ENCODE data around the gene EMD.
"Not testable (repeated sequence)": the region's sequence is repeated elsewhere in the genome, so short reads cannot be mapped to it uniquely, and the experiment has no call there.

The EMD gene

GRCh38 chrX:154334496-154334895, 44.6 kb upstream of the EMD start:
- Histone ChIP-seq H3K4me1 (ENCODE audit: control insufficient read depth in 2 of 2, insufficient read depth in 1 of 2, low read depth in 1 of 2, low read length in 2 of 2) (no peaks in the 10 kb centered on the region), H3K36me3 (replicated peaks in 1 of 2; ENCODE audit: control insufficient read depth in 2 of 2, insufficient read depth in 2 of 2, low read length in 2 of 2) (no peaks in the 10 kb centered on the region), H3K4me2 (ENCODE audit: insufficient read depth, low read length, poor library complexity, severe bottlenecking) (no peak overlapping the region), H3K27me3 (ENCODE audit: control insufficient read depth in 3 of 3, insufficient read depth in 3 of 3, low read depth in 1 of 3, low read length in 3 of 3) (peaks cover 0 to 48% (median 0%) of the 10 kb centered on the region in 3 experiments), H3K14ac (ENCODE audit: low read length) (no peak overlapping the region), H3K4ac (ENCODE audit: low read length) (no peak overlapping the region), H3K9ac (ENCODE audit: low read depth, low read length, poor library complexity) (no peak overlapping the region), H3K79me1 (ENCODE audit: low read depth, low read length) (no peaks in the 10 kb centered on the region), H2AK5ac (ENCODE audit: low read depth, low read length) (no peak overlapping the region), H3K23ac (ENCODE audit: low read depth, low read length, poor library complexity) (no peak overlapping the region), H2BK15ac (ENCODE audit: low read length) (no peak overlapping the region), H2BK120ac (ENCODE audit: low read depth, low read length) (no peak overlapping the region), H2AFZ (ENCODE audit: low read length) (no peak overlapping the region), H2BK12ac (ENCODE audit: low read length) (no peak overlapping the region), H3K9me3 (replicated peaks in 1 of 2; ENCODE audit: control insufficient read depth in 2 of 2, insufficient read depth in 1 of 2, low read depth in 1 of 2, low read length in 2 of 2) (no peaks in the 10 kb centered on the region), H4K8ac (ENCODE audit: low read depth, low read length) (no peak overlapping the region), H4K91ac (ENCODE audit: low read depth, low read length, poor library complexity) (no peak overlapping the region), H3K4me3 (ENCODE audit: low read length in 2 of 2) (no peak overlapping the region), H3K18ac (ENCODE audit: low read length) (no peak overlapping the region), H2BK5ac (ENCODE audit: low read length) (no peak overlapping the region), H3K27ac (replicated peaks; ENCODE audit: low read length) (no peak overlapping the region)
- DNase-seq (ENCODE audit: low spot score): no peak
- no CpG with 5 or more reads among the region's 10 CpGs for WGBS, 2 donors (ENCODE audit: extremely low coverage in 2 of 2, insufficient read length in 2 of 2, insufficient replicate concordance in 1 of 2)

- not testable (repeated sequence) for H2BK15ac ChIP-seq (ENCODE audit: low read length); H2BK5ac ChIP-seq (ENCODE audit: low read length)
Observed at GRCh38 chrX:154341399-154342298, 37.4 kb upstream of the EMD start.

DNA sequence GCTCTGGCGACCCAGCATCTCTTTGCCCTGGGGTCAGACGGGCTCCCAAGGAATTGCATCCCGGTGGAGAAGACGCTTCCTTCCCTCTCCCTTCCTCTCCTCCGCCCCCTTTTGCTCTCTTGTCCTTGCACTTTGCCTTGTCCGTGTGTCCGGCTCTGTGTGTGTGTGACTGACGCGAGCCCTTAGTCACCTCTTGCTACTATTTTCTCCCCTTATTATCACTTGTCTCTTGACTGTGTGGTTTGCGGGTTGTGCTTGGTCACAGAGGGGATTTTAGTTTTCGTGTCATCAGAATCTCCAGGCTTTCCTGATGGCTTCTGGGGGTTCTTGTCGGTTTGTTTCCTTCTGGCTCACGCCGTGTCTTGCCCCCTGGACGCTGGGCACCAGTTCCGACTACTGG, 36.0 kb upstream of the EMD start:
- not testable (repeated sequence) for H3K9me3 ChIP-seq (replicated peaks in 1 of 2; ENCODE audit: control insufficient read depth in 2 of 2, insufficient read depth in 1 of 2, low read depth in 1 of 2, low read length in 2 of 2); H3K79me1 ChIP-seq (ENCODE audit: low read depth, low read length); H3K18ac ChIP-seq (ENCODE audit: low read length); H3K4me3 ChIP-seq (ENCODE audit: low read length in 2 of 2); H3K36me3 ChIP-seq (replicated peaks in 1 of 2; ENCODE audit: control insufficient read depth in 2 of 2, insufficient read depth in 2 of 2, low read length in 2 of 2); H3K14ac ChIP-seq (ENCODE audit: low read length); H3K27me3 ChIP-seq (ENCODE audit: control insufficient read depth in 3 of 3, insufficient read depth in 3 of 3, low read depth in 1 of 3, low read length in 3 of 3); H4K91ac ChIP-seq (ENCODE audit: low read depth, low read length, poor library complexity); H3K23ac ChIP-seq (ENCODE audit: low read depth, low read length, poor library complexity); H3K4me2 ChIP-seq (ENCODE audit: insufficient read depth, low read length, poor library complexity, severe bottlenecking); DNase-seq (ENCODE audit: low spot score); H3K4ac ChIP-seq (ENCODE audit: low read length); H4K8ac ChIP-seq (ENCODE audit: low read depth, low read length); H2AK5ac ChIP-seq (ENCODE audit: low read depth, low read length); H3K4me1 ChIP-seq (ENCODE audit: control insufficient read depth in 2 of 2, insufficient read depth in 1 of 2, low read depth in 1 of 2, low read length in 2 of 2); H2AFZ ChIP-seq (ENCODE audit: low read length); H2BK15ac ChIP-seq (ENCODE audit: low read length); H3K27ac ChIP-seq (replicated peaks; ENCODE audit: low read length); H2BK5ac ChIP-seq (ENCODE audit: low read length); H2BK120ac ChIP-seq (ENCODE audit: low read depth, low read length); H2BK12ac ChIP-seq (ENCODE audit: low read length); H3K9ac ChIP-seq (ENCODE audit: low read depth, low read length, poor library complexity)
- no CpG with 5 or more reads among the region's 16 CpGs for WGBS, 2 donors (ENCODE audit: extremely low coverage in 2 of 2, insufficient read length in 2 of 2, insufficient replicate concordance in 1 of 2)

More at GRCh38 chrX:154341399-154342298, 37.4 kb upstream of the EMD start:
- H3K4me1 ChIP-seq (ENCODE audit: control insufficient read depth in 2 of 2, insufficient read depth in 1 of 2, low read depth in 1 of 2, low read length in 2 of 2); DNase-seq (ENCODE audit: low spot score); H2AFZ ChIP-seq (ENCODE audit: low read length); H2BK12ac ChIP-seq (ENCODE audit: low read length); H3K27ac ChIP-seq (replicated peaks; ENCODE audit: low read length); H3K18ac ChIP-seq (ENCODE audit: low read length); H2BK120ac ChIP-seq (ENCODE audit: low read depth, low read length); H4K8ac ChIP-seq (ENCODE audit: low read depth, low read length); H3K36me3 ChIP-seq (replicated peaks in 1 of 2; ENCODE audit: control insufficient read depth in 2 of 2, insufficient read depth in 2 of 2, low read length in 2 of 2); H3K23ac ChIP-seq (ENCODE audit: low read depth, low read length, poor library complexity); H3K4ac ChIP-seq (ENCODE audit: low read length); H3K27me3 ChIP-seq (ENCODE audit: control insufficient read depth in 3 of 3, insufficient read depth in 3 of 3, low read depth in 1 of 3, low read length in 3 of 3); H2AK5ac ChIP-seq (ENCODE audit: low read depth, low read length); H4K91ac ChIP-seq (ENCODE audit: low read depth, low read length, poor library complexity); H3K79me1 ChIP-seq (ENCODE audit: low read depth, low read length); H3K9me3 ChIP-seq (replicated peaks in 1 of 2; ENCODE audit: control insufficient read depth in 2 of 2, insufficient read depth in 1 of 2, low read depth in 1 of 2, low read length in 2 of 2); H3K14ac ChIP-seq (ENCODE audit: low read length); H3K9ac ChIP-seq (ENCODE audit: low read depth, low read length, poor library complexity): not testable (repeated sequence)
- Histone ChIP-seq H3K4me3 (ENCODE audit: low read length in 2 of 2) (peak overlapping the region in 1 of 2 donors; percentile 36), H3K4me2 (ENCODE audit: insufficient read depth, low read length, poor library complexity, severe bottlenecking) (peak overlapping the region; percentile 18)
- WGBS, 2 donors (ENCODE audit: extremely low coverage in 2 of 2, insufficient read length in 2 of 2, insufficient replicate concordance in 1 of 2): no CpG with 5 or more reads among the region's 115 CpGs

GRCh38 chrX:154343620-154344019, 35.5 kb upstream of the EMD start:
- H3K4me1 ChIP-seq (ENCODE audit: control insufficient read depth in 2 of 2, insufficient read depth in 1 of 2, low read depth in 1 of 2, low read length in 2 of 2); H2BK5ac ChIP-seq (ENCODE audit: low read length); H2BK12ac ChIP-seq (ENCODE audit: low read length); H3K4me3 ChIP-seq (ENCODE audit: low read length in 2 of 2); DNase-seq (ENCODE audit: low spot score); H4K8ac ChIP-seq (ENCODE audit: low read depth, low read length); H2AK5ac ChIP-seq (ENCODE audit: low read depth, low read length); H2AFZ ChIP-seq (ENCODE audit: low read length); H3K79me1 ChIP-seq (ENCODE audit: low read depth, low read length); H3K4ac ChIP-seq (ENCODE audit: low read length); H2BK120ac ChIP-seq (ENCODE audit: low read depth, low read length); H2BK15ac ChIP-seq (ENCODE audit: low read length); H4K91ac ChIP-seq (ENCODE audit: low read depth, low read length, poor library complexity); H3K36me3 ChIP-seq (replicated peaks in 1 of 2; ENCODE audit: control insufficient read depth in 2 of 2, insufficient read depth in 2 of 2, low read length in 2 of 2); H3K9ac ChIP-seq (ENCODE audit: low read depth, low read length, poor library complexity); H3K23ac ChIP-seq (ENCODE audit: low read depth, low read length, poor library complexity); H3K4me2 ChIP-seq (ENCODE audit: insufficient read depth, low read length, poor library complexity, severe bottlenecking); H3K9me3 ChIP-seq (replicated peaks in 1 of 2; ENCODE audit: control insufficient read depth in 2 of 2, insufficient read depth in 1 of 2, low read depth in 1 of 2, low read length in 2 of 2); H3K27me3 ChIP-seq (ENCODE audit: control insufficient read depth in 3 of 3, insufficient read depth in 3 of 3, low read depth in 1 of 3, low read length in 3 of 3); H3K14ac ChIP-seq (ENCODE audit: low read length); H3K18ac ChIP-seq (ENCODE audit: low read length); H3K27ac ChIP-seq (replicated peaks; ENCODE audit: low read length): not testable (repeated sequence)
- no CpG with 5 or more reads among the region's 20 CpGs for WGBS, 2 donors (ENCODE audit: extremely low coverage in 2 of 2, insufficient read length in 2 of 2, insufficient replicate concordance in 1 of 2)
